HG03469 (cell line): ENCODE results near the gene CYB561D1.
A peak's percentile ranks its signal among the peaks of the same experiment; 100 is the strongest.

Source experiments
- ATAC-seq: cut with Tn5 transposase; IDR thresholded peaks from one replicate; pipeline ENCODE4 v1.9.1; 2021; ENCODE audit warnings: mild to moderate bottlenecking, moderate library complexity, moderate number of reproducible peaks; ENCODE audit not compliant: unreplicated experiment

Gene CYB561D1

GRCh38 chr1:109479901-109480300, 14.0 kb upstream of the CYB561D1 start:
- no peak for ATAC-seq

- no peak for ATAC-seq
Observed at GRCh38 chr1:109481646-109482045, 12.2 kb upstream of the CYB561D1 start.

- ATAC-seq, result no peak
Observed at GRCh38 chr1:109482242-109482641, 11.7 kb upstream of the CYB561D1 start.

GRCh38 chr1:109482791-109483671, 10.9 kb upstream of the CYB561D1 start:
- no peak for ATAC-seq

GRCh38 chr1:109483672-109484518, 10.0 kb upstream of the CYB561D1 start, which contains the start of gene ATXN7L2:
TSS of gene ATXN7L2 (plus strand) at chr1:109483905. CDS start at chr1:109483954, 49 bp downstream.
- peak; percentile 53 for ATAC-seq

GRCh38 chr1:109484519-109484975, 9.3 kb upstream of the CYB561D1 start:
- ATAC-seq, result no peak

- ATAC-seq, result no peak
Observed at GRCh38 chr1:109485001-109485400, 8.9 kb upstream of the CYB561D1 start.

- ATAC-seq, result no peak
Observed at GRCh38 chr1:109487261-109487660, 6.6 kb upstream of the CYB561D1 start.

- no peak for ATAC-seq
Observed at GRCh38 chr1:109488201-109488600, 5.7 kb upstream of the CYB561D1 start.

- ATAC-seq, result no peak
Observed at GRCh38 chr1:109488696-109489095, 5.2 kb upstream of the CYB561D1 start.

- no peak for ATAC-seq
Observed at GRCh38 chr1:109490029-109490933, 3.6 kb upstream of the CYB561D1 start.

GRCh38 chr1:109490934-109491302, 3.0 kb upstream of the CYB561D1 start:
- ATAC-seq, result no peak

GRCh38 chr1:109491372-109491771, 2.5 kb upstream of the CYB561D1 start:
- ATAC-seq, result no peak

GRCh38 chr1:109492779-109493178, 1.1 kb upstream of the CYB561D1 start:
- no peak for ATAC-seq

GRCh38 chr1:109493227-109493626, 667 bp upstream of the CYB561D1 start:
- ATAC-seq, result no peak

GRCh38 chr1:109495738-109496137, 1.8 kb downstream of the CYB561D1 start:
- ATAC-seq, result no peak

- no peak for ATAC-seq
Observed at GRCh38 chr1:109497449-109498160, 3.7 kb downstream of the CYB561D1 start.

GRCh38 chr1:109498161-109498801, 4.4 kb downstream of the CYB561D1 start:
- no peak for ATAC-seq

- ATAC-seq, result no peak
Observed at GRCh38 chr1:109499081-109499480, 5.2 kb downstream of the CYB561D1 start.
